HG03159 (cell line): ENCODE results near the gene ANO4.
"Not testable (repeated sequence)": the region's sequence is repeated elsewhere in the genome, so short reads cannot be mapped to it uniquely, and the experiment has no call there.

ENCODE experiments used
- ATAC-seq: cut with Tn5 transposase; IDR thresholded peaks from one replicate; pipeline ENCODE4 v1.9.1; 2021; ENCODE audit warnings: mild to moderate bottlenecking, moderate library complexity; ENCODE audit not compliant: unreplicated experiment

ANO4 gene

GRCh38 chr12:101027200-101027599 is 232.6 kb downstream of the ANO4 start:
- no peak for ATAC-seq

- no peak for ATAC-seq
Observed at GRCh38 chr12:101027816-101028215, 233.2 kb downstream of the ANO4 start.

GRCh38 chr12:101038289-101038871 is 243.8 kb downstream of the ANO4 start:
- ATAC-seq, result no peak

GRCh38 chr12:101039848-101040531 is 245.4 kb downstream of the ANO4 start:
- ATAC-seq, result no peak

GRCh38 chr12:101040936-101041335 is 246.4 kb downstream of the ANO4 start:
- ATAC-seq, result no peak

GRCh38 chr12:101042211-101042610 is 247.6 kb downstream of the ANO4 start:
- no peak for ATAC-seq

GRCh38 chr12:101044512-101045059 is 250.0 kb downstream of the ANO4 start:
- ATAC-seq, result no peak

- no peak for ATAC-seq
Observed at GRCh38 chr12:101045486-101046464, 251.2 kb downstream of the ANO4 start.

GRCh38 chr12:101047652-101048051 is 253.1 kb downstream of the ANO4 start:
- no peak for ATAC-seq

GRCh38 chr12:101050631-101051030 is 256.1 kb downstream of the ANO4 start:
- no peak for ATAC-seq

- ATAC-seq, result no peak
Observed at GRCh38 chr12:101051151-101051550, 256.6 kb downstream of the ANO4 start.

GRCh38 chr12:101051901-101052550 is 257.4 kb downstream of the ANO4 start:
- ATAC-seq, result no peak

GRCh38 chr12:101053203-101053602 is 258.6 kb downstream of the ANO4 start:
- no peak for ATAC-seq

GRCh38 chr12:101055940-101056339 is 261.4 kb downstream of the ANO4 start:
- no peak for ATAC-seq

GRCh38 chr12:101062508-101062907 is 267.9 kb downstream of the ANO4 start:
- not testable (repeated sequence) for ATAC-seq

- no peak for ATAC-seq
Observed at GRCh38 chr12:101064721-101065120, 270.1 kb downstream of the ANO4 start.

GRCh38 chr12:101066489-101066888 is 271.9 kb downstream of the ANO4 start:
- no peak for ATAC-seq

GRCh38 chr12:101068402-101068801 is 273.8 kb downstream of the ANO4 start:
- ATAC-seq, result no peak

GRCh38 chr12:101068836-101069235 is 274.3 kb downstream of the ANO4 start:
- no peak for ATAC-seq

GRCh38 chr12:101074940-101075680 is 280.5 kb downstream of the ANO4 start:
- ATAC-seq, result no peak
